CD4-positive, alpha-beta T cell treated with Interleukin-17A for 4 hours (primary cell): ENCODE data around the gene MYO9A.
"Not testable (repeated sequence)": the region's sequence is repeated elsewhere in the genome, so short reads cannot be mapped to it uniquely, and the experiment has no call there.

Experiments
- DNase-seq: peaks from one replicate; pipeline ENCODE4 v3.0.0-alpha.2; 2020; ENCODE audit warnings: mixed read lengths

MYO9A gene

DNA sequence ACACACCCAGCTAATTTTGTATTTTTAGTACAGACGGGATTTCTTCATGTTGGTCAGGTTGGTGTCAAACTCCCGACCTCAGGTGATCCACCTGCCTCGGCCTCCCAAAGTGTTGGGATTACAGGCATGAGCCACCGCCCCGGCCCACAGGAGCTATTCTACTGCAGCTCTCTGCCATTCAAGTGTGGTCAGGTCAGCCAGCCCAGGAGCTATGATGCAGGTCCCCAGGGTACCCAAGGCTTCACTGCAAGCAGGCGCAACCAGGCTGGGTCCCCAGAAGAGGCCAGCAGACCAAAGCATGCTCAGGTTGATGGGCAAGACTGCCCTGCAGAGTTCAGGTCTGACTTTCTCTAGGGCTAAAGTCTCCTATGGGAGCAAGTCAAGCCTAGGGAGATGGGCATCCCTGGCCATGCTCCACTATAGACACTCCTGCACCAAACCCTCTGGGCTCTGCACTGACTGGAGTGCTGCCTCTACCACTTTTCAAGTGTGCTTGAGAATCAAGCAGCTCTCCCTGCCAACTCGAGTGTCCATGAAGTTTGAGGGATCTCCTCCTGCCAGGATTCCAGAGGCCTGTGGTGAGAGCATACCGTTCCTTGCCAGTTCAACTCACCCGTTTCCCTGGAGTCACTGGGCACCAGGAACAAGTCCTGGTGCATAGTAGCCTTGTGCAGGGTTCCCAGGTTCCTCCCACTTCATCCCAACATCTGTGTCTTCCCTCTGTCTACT lies 30.9 kb downstream of the MYO9A start:
- DNase-seq, result no peak

DNA sequence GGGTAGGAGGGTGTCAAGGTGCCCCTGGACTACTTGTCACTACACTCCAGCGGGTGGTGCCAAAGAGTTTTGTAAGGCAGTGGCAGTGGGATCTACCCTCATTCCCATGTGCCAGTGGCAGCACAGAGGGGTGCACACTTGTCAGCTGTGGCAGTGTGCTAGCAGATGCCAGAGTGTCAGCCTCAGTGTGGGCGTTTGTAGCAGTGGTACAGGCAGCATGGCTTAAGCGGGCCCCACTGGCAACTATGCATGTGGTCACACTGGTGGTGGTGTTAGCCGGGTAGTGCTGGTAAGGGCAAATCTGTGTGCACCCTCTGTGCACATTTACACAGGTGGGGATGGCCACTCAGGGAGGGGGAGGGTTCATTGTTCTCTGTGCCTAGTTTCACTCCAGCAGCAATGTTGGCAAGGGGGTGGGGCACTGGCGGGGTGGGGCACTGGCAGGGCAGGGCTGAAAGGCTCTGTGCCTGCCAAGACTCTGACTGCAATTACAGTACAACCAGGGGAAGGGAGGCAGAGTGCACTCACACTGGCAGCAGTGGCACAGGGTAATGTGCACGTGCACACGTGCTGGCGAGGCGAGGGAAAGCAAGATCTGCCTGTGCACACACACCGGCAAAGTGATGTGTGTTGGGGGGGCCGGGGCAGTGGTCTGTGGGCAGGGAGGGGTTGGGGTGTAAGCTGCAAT lies 31.8 kb downstream of the MYO9A start:
- DNase-seq, result no peak

DNA sequence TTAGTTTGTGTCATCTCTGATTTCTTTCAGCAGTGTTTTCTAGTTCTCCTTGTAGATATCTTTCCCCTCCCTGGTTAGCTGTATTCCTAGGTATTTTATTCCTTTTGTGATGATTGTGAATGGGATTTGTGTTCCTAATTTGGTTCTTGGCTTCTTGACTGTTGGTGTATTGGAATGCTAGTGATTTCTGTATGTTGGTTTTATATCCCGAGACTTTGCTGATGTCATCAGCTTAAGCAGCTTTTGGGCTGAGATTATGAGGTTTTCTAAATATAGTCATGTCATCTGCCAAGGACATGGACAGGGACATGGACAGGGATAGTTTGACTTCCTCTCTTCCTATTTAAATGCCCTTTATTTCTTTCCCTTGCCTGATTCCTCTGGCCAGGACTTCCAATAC lies 35.8 kb downstream of the MYO9A start:
- DNase-seq, result no peak

GRCh38 chr15:72078887-72079286 lies 39.1 kb downstream of the MYO9A start:
- DNase-seq, result no peak

- DNase-seq, result no peak
Measured at GRCh38 chr15:72077950-72078349, 40.0 kb downstream of the MYO9A start.

GRCh38 chr15:72074335-72075060 lies 43.5 kb downstream of the MYO9A start:
- DNase-seq, result no peak

DNA sequence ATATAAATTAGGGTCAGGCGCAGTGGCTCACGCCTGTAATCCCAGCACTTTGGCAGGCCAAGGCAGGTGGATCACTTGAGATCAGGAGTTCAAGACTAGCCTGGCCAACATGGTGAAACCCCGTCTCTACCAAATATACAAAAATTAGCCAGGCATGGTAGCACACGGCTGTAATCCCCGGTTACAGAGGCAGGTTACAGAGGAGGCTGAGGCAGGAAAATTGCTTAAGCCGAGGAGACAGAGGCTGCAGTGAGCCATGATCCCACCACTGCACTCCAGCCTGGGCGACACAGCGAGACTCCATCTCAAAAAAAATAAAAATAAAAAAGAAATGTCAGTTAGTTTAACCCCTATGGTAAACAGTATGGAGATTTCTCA lies 46.5 kb downstream of the MYO9A start:
- DNase-seq, result not testable (repeated sequence)

DNA sequence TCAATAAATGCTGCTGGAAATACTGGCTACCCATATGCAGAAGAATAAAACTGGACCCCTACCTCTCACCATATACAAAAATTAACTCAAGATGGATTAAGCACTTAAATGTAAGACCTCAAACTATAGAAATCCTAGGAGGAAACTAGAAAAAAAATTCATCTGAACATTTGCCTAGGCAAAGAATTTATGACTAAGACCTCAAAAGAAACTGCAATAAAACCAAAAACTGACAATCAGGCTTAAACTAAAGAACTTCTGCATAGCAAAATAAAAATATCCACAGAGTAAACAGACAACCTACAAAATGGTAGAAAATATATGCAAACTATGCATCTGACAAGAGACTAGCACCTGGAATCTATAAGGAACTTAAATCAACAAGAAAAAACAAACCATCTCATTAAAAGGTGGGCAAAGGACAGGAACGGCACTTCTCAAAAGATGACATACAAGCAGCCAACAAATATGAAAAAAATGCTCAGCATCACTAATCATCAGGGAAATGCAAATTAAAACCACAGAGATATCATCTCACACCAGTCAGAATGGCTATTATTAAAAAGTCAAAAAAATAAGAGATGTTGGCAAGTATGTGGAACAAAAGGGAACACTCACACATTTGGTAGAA lies 47.0 kb downstream of the MYO9A start:
- no peak for DNase-seq

GRCh38 chr15:72068856-72069255 lies 49.1 kb downstream of the MYO9A start:
- DNase-seq, result no peak

GRCh38 chr15:72065801-72066200 lies 52.1 kb downstream of the MYO9A start:
- DNase-seq, result no peak

DNA sequence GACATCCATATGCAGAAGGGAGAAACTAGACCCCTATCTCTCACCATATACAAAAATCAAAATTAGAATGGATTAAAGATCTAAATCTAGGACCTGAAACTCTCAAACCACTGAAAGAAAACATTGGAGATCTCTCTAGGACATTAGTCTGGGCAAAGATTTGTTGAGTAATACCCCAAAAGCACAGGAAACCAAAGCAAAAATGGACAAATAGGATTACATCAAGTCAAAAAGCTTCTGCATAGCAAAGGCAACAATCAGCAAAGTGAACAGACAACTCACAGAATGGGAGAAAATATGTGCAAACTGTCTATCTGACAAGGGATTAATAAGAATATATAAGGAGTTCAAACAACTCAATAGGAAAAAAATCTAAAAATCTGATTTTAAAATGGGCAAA lies 54.8 kb downstream of the MYO9A start:
- no peak for DNase-seq

DNA sequence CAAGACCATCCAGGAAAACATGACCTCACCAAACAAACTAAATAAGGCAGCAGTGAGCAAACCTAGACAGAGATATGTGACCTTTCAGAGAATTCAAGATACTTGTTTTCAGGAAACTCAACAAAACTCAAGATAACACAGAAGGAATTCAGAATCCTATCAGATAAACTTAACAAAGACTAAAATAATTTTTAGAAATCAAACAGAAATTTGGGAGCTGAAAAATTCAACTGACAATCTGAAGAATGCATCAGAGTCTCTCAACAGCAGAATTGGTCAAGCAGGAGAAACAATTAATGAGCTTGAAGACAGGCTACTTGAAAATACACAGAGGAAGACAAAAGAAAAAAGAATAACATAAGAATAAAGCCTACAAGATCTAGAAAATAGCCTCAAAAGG lies 55.6 kb downstream of the MYO9A start:
- no peak for DNase-seq

DNA sequence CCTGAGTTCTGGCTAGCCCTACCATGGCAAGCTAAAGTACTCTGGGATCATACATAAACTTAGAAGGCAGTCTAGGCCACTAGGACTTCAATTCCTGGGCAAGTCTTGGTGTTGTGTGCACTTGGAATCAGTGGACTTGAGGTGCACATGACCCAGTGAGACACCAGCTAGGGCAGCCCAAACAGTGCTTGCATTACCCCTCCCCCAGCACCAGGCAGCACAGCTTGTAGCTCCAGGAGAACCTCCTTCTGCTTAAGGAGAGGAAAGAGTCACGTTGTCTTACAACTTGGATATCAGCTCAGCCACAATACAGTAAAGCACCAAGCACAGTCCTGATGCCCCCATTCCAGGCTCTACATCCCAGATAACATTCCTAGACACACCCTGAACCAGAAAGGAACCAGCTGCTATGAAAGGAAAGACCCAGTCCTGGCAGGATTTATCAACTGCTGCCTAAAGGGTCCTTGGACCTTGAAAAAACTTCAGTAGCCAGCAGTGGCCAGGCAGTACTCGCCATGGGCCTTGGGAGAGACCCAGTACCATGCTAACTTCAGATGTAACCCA lies 57.2 kb downstream of the MYO9A start:
- DNase-seq, result no peak

DNA sequence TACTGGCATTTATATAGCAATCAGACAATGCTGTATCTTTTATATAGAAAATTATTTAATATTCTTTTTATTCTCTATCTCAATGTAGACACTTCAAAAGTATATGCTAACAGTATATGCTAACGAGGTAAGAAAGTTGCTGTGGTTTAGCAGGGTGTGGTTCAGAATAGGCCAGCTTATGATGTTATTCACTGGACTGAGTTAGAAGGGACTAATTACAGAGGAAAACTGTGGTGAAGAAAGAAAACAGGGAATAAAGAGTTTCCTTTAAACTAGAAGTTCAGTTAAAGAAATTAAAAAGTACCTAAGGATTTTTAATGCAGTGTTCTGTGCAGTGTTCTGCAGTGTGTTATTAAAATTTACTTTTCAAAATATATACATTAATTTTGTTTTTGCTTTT lies 59.4 kb downstream of the MYO9A start:
- DNase-seq, result no peak

DNA sequence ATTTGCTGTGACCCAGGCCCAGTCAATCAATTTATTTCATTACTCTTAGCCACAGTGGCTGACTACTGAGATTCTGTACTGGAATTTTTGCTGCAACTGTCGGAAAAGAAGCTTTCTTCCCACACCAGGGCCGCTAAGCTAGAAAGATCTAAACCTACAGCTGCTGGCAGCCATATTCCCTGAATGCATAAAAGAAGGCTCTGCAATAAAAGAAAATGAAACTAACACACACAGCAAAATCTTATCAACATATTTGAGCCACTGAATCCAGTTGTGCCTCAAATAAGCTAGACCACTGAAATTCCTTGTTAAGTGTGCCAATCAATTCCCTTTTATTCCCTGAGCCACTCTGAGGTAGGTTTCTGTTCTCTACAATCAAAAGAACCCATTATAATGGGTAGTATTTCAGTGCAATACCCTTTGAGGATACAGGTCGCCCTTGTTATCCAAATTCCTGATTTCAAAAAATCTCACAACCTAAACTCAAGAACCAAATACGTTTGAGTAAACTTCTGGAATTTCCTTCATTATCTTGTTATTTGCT lies 60.3 kb downstream of the MYO9A start:
- no peak for DNase-seq

DNA sequence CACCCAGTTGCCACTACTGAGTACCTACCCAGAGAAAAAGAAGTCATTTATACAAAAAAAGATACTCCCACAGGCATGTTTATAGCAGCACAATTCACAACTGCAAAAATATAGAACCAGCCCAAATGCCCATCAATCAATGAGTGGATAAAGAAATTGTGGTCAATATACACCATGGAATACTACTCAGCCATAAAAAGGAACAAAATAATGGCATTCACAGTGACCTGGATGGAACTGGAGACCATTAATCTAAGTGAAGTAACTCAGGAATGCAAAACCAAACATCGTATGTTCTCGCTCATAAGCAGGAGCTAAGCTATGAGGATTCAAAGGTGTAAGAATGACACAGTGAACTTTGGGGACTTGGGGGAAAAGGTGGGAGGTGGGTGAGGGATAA lies 61.7 kb downstream of the MYO9A start:
- not testable (repeated sequence) for DNase-seq

GRCh38 chr15:72053297-72053696 lies 64.7 kb downstream of the MYO9A start:
- not testable (repeated sequence) for DNase-seq

DNA sequence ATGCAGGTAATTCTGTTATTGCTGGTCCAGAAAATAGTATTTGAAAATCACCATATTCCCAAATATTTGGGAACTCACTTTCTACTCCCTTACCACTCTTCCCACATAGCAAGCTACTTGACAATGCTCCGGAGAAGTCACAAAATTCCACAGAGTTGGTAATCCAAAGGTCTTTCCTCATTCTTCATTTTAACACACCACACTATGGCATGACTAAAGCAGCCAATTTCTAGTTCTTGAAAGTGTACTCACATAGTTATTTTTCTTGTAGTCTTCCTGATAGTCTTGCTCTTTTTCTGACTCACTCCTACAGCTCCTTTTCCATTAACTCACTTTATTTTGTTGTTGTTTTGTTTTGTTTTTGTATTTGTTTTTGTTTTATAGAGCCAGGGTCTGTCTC lies 67.2 kb downstream of the MYO9A start:
- no peak for DNase-seq

GRCh38 chr15:72047020-72047419 lies 70.9 kb downstream of the MYO9A start:
- no peak for DNase-seq

DNA sequence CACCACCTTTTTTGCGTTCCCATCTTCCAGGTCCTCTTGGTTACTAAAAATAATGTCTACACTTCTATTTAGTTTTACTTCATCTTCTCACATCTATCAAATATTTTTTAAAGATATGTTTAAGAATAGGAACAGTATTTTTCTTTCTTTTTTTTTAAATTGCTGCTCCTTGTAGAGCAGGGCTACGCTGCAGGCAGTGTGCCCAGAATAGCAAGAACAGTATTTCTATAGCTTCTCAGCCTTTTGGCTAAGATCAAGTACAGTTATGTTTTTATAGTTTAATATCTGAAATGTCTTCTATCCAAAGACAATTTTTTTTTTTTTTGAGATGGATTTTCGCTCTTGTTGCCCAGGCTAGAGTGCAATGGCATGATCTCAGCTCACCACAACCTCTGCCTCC lies 73.0 kb downstream of the MYO9A start:
- no peak for DNase-seq

GRCh38 chr15:72042865-72043264 lies 75.1 kb downstream of the MYO9A start:
- no peak for DNase-seq

GRCh38 chr15:72042054-72042453 lies 75.9 kb downstream of the MYO9A start:
- no peak for DNase-seq

DNA sequence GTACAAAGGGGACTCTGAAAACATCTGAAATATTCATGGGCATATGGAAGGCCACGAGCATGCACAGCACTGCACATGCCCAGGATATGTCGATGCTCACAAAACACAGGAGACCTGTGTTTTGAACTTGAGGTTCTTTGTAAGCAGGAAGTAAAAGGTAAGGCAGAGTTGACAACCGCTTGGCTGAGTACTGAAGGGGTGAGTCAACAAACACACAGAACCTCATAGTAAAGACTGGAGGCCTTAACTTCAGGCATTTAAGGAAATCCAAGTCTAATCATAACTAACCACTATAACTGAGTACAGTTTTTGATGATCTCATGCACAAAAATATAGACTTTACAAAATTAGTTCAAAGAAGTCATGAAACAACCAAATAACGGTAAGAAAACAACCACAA lies 80.6 kb downstream of the MYO9A start:
- DNase-seq, result no peak
